M059J (cell line): ENCODE measurements around the gene C6orf52. TPM values are rescaled to one million over a fixed set of nuclear protein-coding genes. Genes with fewer than 3 reads are reported as not detected.
"Not testable (repeated sequence)": the region's sequence is repeated elsewhere in the genome, so short reads cannot be mapped to it uniquely, and the experiment has no call there.

ENCODE experiments used
- DNase-seq: peaks from one replicate; pipeline ENCODE4 v3.0.0-alpha.2; 2012; ENCODE audit warnings: low read depth
- total RNA-seq: library from RNA; depleted of rRNA; stranded (reverse); fragments of >200 nt; shearing (Covaris generic); gene quantifications from 2 replicates; pipeline ENCODE4 v1.2.3, GENCODE V29; 2014; rRNA removed

Gene C6orf52
- total RNA-seq: 0.32 and 0.44 TPM in 2 replicates

DNA sequence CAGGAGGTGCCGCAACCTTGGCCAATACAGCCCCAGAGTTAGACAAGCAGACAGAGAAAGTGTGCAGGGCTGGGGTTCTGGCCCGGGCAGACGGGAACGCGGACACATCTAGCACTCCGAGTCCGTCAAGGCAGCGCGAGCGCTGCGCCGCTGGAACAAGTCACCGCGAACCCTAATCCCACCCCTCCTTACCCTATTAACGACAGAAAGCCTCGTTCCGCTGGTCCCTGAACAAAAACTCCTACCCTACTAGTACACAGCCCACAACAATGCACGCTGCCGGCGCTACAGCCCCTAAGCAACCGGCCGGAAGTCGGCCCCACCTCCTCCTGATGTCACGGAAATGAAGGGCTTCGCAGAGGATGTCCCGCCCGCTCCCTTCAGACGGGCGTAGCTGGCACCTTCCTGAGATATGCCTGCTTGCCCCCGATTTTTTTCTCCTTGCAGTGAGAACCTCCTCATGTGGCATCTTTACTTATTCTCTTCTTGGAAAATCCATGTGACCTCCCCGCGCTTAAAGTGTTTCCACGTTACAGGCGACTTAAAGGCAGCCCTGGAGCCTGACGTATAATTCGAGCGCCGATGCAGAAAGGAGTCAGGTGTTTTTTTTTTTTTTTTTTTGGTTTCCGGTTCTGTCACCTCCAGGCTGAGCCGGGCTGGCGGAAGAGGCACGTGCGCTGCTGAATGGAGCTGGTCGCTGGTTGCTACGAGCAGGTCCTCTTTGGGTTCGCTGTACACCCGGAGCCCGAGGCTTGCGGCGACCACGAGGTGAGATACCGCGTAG lies at the start of gene C6orf52, which contains the start of gene PAK1IP1:
Gene C6orf52, minus strand, starts transcription at position 315 of the 784 bp plus-strand sequence. CDS start 7,066 bp downstream, outside the sequence.
Gene PAK1IP1, plus strand, starts transcription at position 671 of the 784 bp plus-strand sequence. Its CDS starts 14 bp downstream, at position 685.
- peak; percentile 96 for DNase-seq

DNA sequence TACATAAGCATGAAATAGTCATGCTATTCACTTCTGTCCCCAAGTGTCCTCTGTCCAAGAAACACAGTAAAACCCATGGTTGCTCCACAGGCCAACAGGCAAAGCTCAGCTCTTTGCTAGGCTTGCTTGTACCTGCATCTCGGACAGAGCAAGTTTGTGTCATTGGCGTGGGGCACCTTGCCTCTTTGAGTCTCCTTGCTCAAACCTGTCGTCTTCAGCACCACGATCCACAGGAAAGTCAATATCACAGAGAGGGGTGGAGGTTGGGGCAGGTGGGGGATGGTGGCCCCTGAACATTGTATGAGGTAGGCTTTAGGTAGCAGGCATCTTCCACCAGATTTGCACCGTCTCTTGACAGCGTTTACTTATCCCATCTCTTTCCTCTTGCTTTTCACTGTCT lies 49.1 kb upstream of the C6orf52 start:
- no peak for DNase-seq

DNA sequence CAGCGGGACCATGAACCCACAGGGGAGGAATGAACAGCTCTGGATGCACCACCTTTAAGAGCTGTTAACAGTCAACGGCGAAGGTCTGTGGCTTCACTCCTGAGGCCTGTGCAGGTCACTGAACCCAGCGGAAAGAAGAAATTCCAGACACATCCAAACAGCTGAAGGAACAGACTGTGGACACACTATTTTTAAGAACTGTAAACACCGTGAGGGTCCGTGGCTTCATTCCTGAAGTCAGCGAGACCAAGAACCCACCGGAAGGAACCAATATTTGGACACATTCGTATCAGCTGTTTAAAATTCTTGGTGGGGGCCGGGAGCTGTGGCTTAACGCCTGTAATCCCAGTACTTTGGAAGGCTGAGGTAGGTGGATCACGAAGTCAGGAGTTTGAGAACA lies 47.8 kb upstream of the C6orf52 start:
- no peak for DNase-seq

DNA sequence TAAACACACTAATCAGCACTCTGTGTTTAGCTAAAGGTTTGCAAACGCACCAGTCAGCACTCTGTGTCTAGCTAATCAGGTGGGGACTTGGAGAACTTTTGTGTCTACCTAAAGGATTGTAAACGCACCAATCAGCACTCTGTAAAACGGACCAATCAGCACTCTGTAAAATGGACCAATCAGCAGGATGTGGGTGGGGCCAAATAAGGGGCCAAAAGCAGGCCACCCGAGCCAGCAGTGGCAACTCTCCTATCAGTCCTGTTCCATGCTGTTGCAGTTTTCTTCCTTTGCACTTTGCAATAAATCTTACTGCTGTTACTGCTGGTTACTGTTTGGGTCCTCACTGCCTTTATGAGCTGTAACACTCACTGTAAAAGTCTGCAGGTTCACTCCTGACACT lies 47.2 kb upstream of the C6orf52 start:
- DNase-seq: not testable (repeated sequence)

DNA sequence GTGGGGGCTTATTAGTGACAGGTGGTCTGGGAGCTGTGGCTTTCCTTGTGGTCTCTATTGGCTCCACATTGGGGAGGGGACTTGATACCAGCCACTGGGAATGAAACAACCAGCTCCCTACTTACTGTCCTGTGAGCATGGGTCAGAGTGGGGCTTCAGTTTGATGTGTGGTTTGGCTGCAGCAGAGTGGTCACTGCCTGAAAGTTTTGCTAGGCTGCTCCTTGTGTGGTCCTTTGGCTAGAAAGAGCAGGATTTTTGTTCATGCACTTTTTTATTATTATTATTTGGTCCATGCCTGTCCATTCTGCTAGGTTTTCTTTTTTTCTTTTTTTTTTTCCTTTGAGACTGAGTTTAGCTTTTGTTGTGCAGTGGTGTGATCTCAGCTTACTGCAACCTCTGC lies 45.6 kb upstream of the C6orf52 start:
- no peak for DNase-seq

GRCh38 chr6:10736731-10737130 lies 42.3 kb upstream of the C6orf52 start:
- DNase-seq: no peak

GRCh38 chr6:10733863-10734262 lies 39.4 kb upstream of the C6orf52 start:
- DNase-seq: peak; percentile 21

DNA sequence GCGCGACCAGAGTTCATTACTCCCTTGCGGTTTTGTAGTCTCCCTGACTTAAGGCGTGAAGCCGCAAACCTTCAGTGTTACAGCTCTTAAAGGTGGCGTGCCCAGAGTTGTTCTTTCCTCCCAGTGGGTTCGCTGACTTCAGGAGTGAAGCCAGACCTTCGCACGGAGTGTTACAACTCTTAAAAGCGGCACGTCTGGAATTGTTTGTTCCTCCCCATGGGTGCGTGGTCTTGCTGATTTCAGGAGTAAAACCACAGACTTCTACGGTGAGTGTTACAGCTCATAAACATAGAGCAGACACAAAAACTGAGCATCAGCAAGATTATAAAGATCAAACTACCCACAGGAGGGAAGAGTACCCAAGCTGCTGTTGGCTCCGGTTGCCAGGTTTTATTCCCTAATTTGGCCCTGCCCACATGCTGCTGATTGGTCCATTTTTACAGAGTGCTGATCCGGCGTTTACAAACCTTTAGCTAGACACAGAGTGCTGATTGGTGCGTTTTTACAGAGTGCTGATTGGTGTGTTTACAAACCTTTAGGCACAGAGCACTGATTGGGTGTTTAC lies 38.8 kb upstream of the C6orf52 start:
- DNase-seq: peak; percentile 35

DNA sequence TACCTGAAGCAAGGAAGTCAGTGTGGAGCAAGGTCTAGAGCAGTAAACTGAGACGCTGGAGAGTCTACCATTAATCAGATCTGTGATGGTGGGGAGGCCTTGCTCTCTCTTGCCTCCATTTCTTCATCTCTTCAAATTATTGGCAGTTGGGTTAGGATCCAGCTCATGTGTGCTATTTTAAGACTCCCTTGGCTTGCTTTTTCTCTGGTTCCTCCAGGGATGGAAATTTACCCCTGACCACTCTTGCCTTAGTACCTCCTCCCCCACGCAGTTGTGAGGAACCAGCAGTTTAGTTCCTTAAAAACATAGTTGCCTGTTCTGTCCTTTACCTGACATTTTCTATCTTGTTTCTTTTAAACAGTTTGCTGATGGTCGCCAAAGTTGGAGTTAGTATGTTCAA lies 35.8 kb upstream of the C6orf52 start:
- no peak for DNase-seq

- no peak for DNase-seq
These were observed 31.3 kb upstream of the C6orf52 start for GRCh38 chr6:10725716-10726115.

DNA sequence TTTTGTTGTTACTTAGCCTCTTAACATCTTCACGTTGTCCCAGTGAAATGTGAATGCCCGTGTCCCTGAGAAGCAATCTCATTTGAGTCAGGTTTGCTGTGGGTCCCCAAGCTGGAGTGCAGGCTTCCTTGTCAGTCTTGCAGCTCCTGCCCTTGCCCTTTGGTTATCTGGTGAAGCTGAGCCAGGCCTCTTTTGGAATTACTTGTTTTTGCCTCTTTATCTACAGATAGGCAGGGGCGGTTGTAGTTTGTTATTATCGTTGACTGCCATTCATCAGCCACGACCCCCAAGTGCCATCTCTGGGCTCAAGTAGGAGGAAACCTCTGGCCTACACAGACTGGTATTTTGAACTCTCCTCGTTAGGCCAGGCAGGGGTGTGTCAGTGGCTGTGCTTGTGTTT lies 30.6 kb upstream of the C6orf52 start:
- no peak for DNase-seq

DNA sequence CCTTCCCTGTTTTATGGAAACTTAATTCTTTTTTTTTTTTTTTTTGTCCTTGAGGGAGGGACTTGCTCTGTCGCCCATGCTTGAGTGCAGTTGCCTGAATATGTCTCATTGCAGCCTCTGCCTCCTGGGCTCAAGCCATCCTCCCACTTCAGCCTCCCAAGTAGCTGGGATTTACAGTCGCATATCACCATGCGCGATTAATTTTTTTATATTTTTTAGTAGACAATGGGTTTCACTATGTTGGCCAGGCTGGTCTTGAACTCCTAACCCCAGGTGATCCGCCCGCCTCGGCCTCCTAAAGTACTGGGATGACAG lies 29.1 kb upstream of the C6orf52 start:
- no peak for DNase-seq

- DNase-seq: peak; percentile 99
These were observed 28.6 kb upstream of the C6orf52 start, which contains the start of gene TMEM14C for GRCh38 chr6:10722820-10723566. Gene TMEM14C (plus strand): TSS chr6:10723070. CDS start chr6:10724614, 1,544 bp downstream.

DNA sequence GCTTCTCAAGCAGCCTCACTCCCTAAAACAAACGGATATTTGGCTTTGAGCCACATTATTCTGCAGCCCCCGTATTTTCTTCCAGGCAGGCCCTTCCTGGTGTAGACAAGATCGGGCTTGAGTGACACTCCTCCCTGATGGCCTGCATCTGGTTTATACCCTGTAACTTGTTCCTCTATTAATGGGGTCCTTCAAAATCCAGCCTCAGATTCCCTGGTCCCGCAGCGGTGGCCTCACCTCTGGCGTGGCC lies 28.1 kb upstream of the C6orf52 start:
- DNase-seq: no peak

DNA sequence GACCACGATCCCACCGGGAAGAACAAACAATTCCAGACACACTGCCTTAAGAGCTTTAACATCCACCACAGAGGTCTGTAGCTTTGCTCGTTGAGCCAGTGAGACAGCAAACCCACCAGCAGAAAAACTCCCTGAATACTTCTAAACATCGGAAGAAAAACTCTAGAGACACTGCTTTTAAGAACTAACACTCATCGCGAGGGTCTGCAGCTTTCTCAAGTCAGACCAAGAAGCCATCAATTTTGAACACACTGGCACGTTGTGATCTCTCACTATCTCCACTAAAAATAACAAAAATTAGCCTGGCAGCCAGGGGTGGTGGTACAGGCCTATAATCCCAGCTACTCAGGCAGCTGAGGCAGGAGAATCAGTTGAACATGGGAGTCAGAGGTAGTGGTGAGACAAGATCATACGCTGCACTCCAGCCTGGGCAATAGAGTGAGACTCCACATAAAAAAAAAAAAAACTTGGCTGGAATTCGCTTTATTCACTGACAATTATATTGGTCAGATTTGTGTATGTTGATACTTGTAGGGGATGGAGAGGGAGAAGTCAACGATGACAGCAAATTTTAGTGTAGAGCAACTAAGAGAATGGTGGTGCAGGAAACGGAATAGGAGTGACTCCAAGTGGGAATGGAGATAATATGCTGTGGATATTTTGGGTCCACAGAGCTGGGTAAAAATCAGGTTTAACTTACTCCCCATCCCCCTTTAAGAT lies 27.6 kb upstream of the C6orf52 start:
- no peak for DNase-seq

DNA sequence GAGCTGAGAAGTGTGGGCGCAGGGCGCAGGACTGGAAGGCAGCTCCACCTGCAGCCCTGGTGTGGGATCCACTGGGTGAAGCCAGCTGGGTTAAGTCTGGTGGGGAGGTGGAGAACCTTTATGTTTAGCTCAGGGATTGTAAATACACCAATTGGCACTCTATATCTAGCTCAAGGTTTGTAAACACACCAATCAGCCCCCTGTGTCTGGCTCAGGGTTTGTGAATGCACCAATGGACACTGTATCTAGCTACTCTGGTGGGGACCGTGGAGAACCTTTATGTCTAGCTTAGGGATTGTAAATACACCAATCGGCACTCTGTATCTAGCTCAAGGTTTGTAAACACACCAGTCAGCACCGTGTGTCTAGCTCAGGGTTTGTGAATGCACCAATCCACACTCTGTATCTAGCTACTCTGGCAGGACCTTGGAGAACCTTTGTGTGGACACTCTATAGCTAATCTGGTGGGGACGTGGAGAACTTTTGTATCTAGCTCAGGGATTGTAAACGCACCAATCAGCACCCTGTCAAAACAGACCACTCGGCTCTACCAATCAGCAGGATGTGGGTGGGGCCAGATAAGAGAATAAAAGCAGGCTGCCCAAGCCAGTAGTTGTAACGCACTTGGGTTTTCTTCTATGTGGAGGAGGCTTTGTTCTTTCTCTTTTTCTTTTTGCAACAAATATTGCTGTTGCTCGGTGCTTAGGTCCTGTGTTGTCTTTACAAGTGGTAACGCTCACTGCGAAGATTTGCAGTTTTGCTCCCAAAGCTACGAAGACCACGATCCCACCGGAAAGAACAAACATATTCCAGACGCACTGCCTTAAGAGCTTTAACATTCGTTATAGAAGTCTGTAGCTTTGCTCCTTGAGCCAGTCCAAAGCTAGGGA lies 26.8 kb upstream of the C6orf52 start:
- not testable (repeated sequence) for DNase-seq

DNA sequence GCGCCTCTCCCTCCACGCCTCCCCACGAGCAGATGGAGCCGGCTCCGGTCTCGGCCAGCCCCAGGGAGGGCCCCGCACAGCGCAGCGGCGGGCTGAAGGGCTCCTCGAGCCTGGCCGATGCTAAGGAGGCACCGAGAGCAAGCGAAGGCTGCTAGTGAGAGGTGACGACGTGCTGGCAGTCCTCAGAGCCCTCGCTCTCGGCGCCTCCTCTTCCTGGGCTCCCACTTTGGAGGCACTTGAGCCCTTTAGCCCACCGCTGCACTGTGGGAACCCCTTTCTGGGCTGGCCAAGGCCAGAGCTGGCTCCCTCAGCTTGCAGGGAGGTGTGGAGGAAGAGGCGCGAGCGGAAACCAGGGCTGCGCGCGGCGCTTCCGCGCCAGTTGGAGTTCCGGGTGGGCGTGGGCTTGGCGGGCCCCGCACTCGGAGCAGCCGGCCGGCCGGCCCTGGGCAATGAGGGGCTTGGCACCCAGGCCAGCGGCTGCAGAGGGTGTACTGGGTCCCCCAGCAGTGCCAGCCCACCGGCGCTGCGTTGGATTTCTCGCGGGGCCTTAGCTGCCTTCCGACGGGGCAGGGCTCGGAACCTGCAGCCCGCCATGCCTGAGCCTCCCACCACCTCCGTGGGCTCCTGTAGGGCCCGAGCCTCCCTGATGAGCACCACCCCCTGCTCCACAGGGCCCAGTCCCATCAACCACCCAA lies 26.0 kb upstream of the C6orf52 start:
- no peak for DNase-seq

- DNase-seq: no peak
These were observed 25.5 kb upstream of the C6orf52 start for GRCh38 chr6:10719964-10720264.

DNA sequence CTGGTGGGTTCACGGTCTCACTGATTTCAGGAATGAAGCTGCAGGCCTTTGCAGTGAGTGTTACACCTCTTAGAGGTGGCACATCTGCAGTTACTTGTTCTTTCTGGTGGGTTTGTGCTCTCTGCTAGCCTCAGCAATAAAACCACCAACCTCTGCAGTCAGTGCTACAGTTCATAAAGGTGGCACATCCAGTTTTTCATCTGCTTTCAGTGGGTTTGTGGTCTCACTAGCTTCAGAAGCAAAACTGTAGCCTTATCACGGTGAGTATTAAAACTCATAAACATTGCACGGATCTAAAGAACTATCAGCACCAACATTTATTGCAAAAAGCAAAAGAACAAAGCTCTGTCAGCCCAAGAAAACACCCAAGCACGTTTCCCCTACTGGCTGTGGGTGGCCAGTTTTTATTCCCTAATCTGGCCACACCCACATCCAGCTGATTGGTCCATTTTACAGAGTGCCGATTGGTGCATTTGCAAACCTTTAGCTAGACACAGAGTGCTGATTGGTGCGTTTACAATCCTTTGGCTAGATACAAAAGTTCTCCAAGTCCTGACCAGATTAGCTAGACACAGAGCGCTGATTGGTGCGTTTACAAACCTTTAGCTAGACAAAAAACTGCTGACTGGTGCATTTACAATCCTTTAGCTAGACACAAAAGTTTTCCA lies 25.0 kb upstream of the C6orf52 start:
- DNase-seq: no peak

DNA sequence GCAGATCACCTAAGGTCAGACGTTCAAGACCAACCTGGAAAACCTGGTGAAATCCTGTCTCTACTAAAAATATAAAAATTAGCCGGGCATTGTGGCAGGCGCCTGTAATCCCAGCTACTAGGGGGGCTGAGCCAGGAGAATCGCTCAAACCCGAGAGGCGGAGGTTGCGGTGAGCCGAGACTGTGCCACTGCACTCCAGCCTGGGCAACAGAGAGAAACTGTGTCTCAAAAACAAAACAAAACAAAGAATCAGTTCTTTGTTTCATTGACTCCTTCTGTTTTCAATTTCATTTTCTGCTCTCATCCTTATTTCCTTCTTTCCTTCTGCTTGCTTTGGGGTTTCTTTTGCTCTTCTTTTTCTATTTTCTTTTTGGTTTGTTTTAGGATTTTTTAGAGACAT lies 19.5 kb upstream of the C6orf52 start:
- DNase-seq: no peak
